CD4-positive, alpha-beta T cell (primary cell): ENCODE measurements around the gene DOP1B. TPM values are rescaled to one million over a fixed set of nuclear protein-coding genes. Genes with fewer than 3 reads are reported as not detected.

Experiments
- ATAC-seq: fragments of 200-7000 bp; cut with Tn5 transposase; one replicate; pipeline ENCODE4 v1.10.0; 2022; ENCODE audit warnings: mild to moderate bottlenecking; ENCODE audit not compliant: poor library complexity
- CTCF ChIA-PET: fragments of 350-600 bp; sonication (Branson Sonifier 250); formaldehyde crosslinking; loops from one replicate; lab custom pipeline; 2021; ENCODE audit warnings: antibody characterized with exemption, inconsistent platforms; lab: Charles Lee
- POLR2A ChIA-PET: fragments of 350-600 bp; sonication (Branson Sonifier 250); formaldehyde crosslinking; loops from one replicate; lab custom pipeline; 2021; ENCODE audit warnings: antibody characterized with exemption, inconsistent platforms; lab: Charles Lee
- DNase-seq, 14 experiments: peaks; one replicate each; pipeline ENCODE4 v3.0.0-alpha.2; 2013 to 2020; ENCODE audit warnings: mixed read lengths in 2 of 14
- H3K27ac ChIP-seq, 2 donors: one replicate each; pipeline versions ENCODE4 v1.5.1 to v1.7.0; 2013; ENCODE audit warnings: low read length in 2 of 2, low read depth in 1 of 2, mild to moderate bottlenecking in 1 of 2
- H3K27me3 ChIP-seq, 2 experiments: 1 replicate in 1 of 2; 2 replicates in 1 of 2; pipeline versions ENCODE4 v1.6.1 to v1.7.0; 2013; ENCODE audit warnings: low read length in 2 of 2, control low read depth in 1 of 2, mild to moderate bottlenecking in 1 of 2, moderate library complexity in 1 of 2; ENCODE audit not compliant: insufficient read depth in 2 of 2, control insufficient read depth in 1 of 2
- H3K36me3 ChIP-seq: one replicate; pipeline ENCODE4 v1.6.1; 2013; ENCODE audit warnings: low read length, control low read depth; ENCODE audit not compliant: insufficient read depth
- H3K4me1 ChIP-seq: one replicate; pipeline ENCODE4 v1.6.1; 2013; ENCODE audit warnings: low read length, control low read depth; ENCODE audit not compliant: insufficient read depth
- H3K4me3 ChIP-seq: one replicate; pipeline ENCODE4 v1.5.1; 2013; ENCODE audit warnings: mild to moderate bottlenecking, low read length, moderate library complexity
- H3K9me3 ChIP-seq, 2 experiments: 1 replicate in 1 of 2; 2 replicates in 1 of 2; pipeline versions ENCODE4 v1.6.1 to v1.7.0; 2013; ENCODE audit warnings: low read length in 2 of 2, mild to moderate bottlenecking in 2 of 2, control low read depth in 1 of 2, moderate library complexity in 1 of 2; ENCODE audit not compliant: control insufficient read depth in 1 of 2, insufficient read depth in 1 of 2
- H3K27ac Mint-ChIP-seq: one replicate; pipeline ENCODE4 v1.8.0; 2020; ENCODE audit warnings: mixed read lengths
- H3K27me3 Mint-ChIP-seq: one replicate; pipeline ENCODE4 v1.8.0; 2021; ENCODE audit warnings: mixed read lengths
- H3K36me3 Mint-ChIP-seq: one replicate; pipeline ENCODE4 v1.8.0; 2021; ENCODE audit warnings: low read depth, mixed read lengths
- H3K4me1 Mint-ChIP-seq: one replicate; pipeline ENCODE4 v1.8.0; 2021; ENCODE audit warnings: low read depth, mixed read lengths
- H3K4me3 Mint-ChIP-seq: one replicate; pipeline ENCODE4 v1.8.0; 2020; ENCODE audit warnings: mild to moderate bottlenecking, mixed read lengths
- H3K9me3 Mint-ChIP-seq: one replicate; pipeline ENCODE4 v1.8.0; 2020; ENCODE audit warnings: mixed read lengths
- intact Hi-C, 2 experiments: fragments of 100-400 bp; cut with DNase I in 1 of 2; cut with micrococcal nuclease in 1 of 2; formaldehyde crosslinking; loops; one replicate each; pipeline versions ENCODE4 v1.15.1 to v1.9.0; 2023 to 2025; cut with DNase I, micrococcal nuclease
- total RNA-seq, 174 experiments: library from RNA in 2 of 174; stranded (reverse) in 2 of 174; gene quantifications; one replicate each; pipeline ENCODE4 v1.2.3 and lab custom pipeline; 2021 to 2026
- TF ChIP-seq, protein P1 (sequence below): fragments of 200-600 bp; IDR thresholded peaks from one replicate; pipeline ENCODE4 v1.8.0; 2022; ENCODE audit warnings: antibody characterized with exemption, mild to moderate bottlenecking

The DOP1B gene
- total RNA-seq, 2 experiments from 2014 or later, result 11.0 to 12.7 TPM

GRCh38 chr21:36111238-36111637 is 45.4 kb upstream of the DOP1B start:
- Mint-ChIP-seq H3K27me3 (peaks cover 17% of the 10 kb centered on the region), H3K27ac (no peak overlapping the region), H3K4me1 (peaks cover 27% of the 10 kb centered on the region), H3K4me3 (no peak overlapping the region), H3K9me3 (no peaks in the 10 kb centered on the region), H3K36me3 (no peaks in the 10 kb centered on the region)
- ATAC-seq (no peak), DNase-seq (no peak)
- intact Hi-C loops, result loop anchor here in 1 of 2 experiments (10.0 kb wide), 2 partner anchors 266 to 706 kb away; no protein-coding TSS in a partner anchor
- Histone ChIP-seq H3K4me1 (peaks cover 32% of the 10 kb centered on the region), H3K36me3 (no peaks in the 10 kb centered on the region), H3K4me3 (no peak overlapping the region), H3K27ac (no peak overlapping the region), H3K9me3 (no peaks in the 10 kb centered on the region), H3K27me3 (no peaks in the 10 kb centered on the region)
- TF ChIP-seq, protein P1, sequence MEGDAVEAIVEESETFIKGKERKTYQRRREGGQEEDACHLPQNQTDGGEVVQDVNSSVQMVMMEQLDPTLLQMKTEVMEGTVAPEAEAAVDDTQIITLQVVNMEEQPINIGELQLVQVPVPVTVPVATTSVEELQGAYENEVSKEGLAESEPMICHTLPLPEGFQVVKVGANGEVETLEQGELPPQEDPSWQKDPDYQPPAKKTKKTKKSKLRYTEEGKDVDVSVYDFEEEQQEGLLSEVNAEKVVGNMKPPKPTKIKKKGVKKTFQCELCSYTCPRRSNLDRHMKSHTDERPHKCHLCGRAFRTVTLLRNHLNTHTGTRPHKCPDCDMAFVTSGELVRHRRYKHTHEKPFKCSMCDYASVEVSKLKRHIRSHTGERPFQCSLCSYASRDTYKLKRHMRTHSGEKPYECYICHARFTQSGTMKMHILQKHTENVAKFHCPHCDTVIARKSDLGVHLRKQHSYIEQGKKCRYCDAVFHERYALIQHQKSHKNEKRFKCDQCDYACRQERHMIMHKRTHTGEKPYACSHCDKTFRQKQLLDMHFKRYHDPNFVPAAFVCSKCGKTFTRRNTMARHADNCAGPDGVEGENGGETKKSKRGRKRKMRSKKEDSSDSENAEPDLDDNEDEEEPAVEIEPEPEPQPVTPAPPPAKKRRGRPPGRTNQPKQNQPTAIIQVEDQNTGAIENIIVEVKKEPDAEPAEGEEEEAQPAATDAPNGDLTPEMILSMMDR, result no peak
- ChIA-PET POLR2A (interaction anchor here (0.8 to 1.1 kb wide), 2 partner anchors 32 to 76 kb away, joined by 3 read pairs; no protein-coding TSS in a partner anchor), CTCF (no interaction called here)

GRCh38 chr21:36113647-36114428 is 42.8 kb upstream of the DOP1B start:
- ATAC-seq (peak; percentile 81), DNase-seq (peak in 12 of 14 experiments; percentile 18 to 92 (median 48))
- H3K4me3 Mint-ChIP-seq, result peak overlapping the region; percentile 84
- H3K36me3 ChIP-seq, result no peaks in the 10 kb centered on the region
- ChIA-PET POLR2A (interaction anchor here (0.7 to 1.6 kb wide), 7 partner anchors 21 to 206 kb away, joined by 3 to 13 read pairs (median 3); partner anchors contain the start of genes CBR3, MORC3 and SETD4), CTCF (interaction anchor here (0.7 to 4.4 kb wide), 7 partner anchors 12 to 1065 kb away, joined by 3 to 16 read pairs (median 5); partner anchors contain the start of gene SETD4)
- intact Hi-C loops, result loop anchor here in 1 of 2 experiments (2.0 to 10.0 kb wide), 3 partner anchors 53 to 709 kb away; partner anchors contain the start of gene SETD4
- H3K4me3 ChIP-seq, result peak overlapping the region; percentile 56
- H3K27ac ChIP-seq, result peak overlapping the region; percentile 58 to 79
- H3K9me3 Mint-ChIP-seq, result no peaks in the 10 kb centered on the region
- H3K4me1 Mint-ChIP-seq, result peaks cover 27% of the 10 kb centered on the region
- H3K27me3 Mint-ChIP-seq, result no peaks in the 10 kb centered on the region
- H3K9me3 ChIP-seq, result no peaks in the 10 kb centered on the region
- no peaks in the 10 kb centered on the region for H3K27me3 ChIP-seq
- TF ChIP-seq, protein P1, result no peak
- H3K4me1 ChIP-seq, result peaks cover 32% of the 10 kb centered on the region
- H3K27ac Mint-ChIP-seq, result peak overlapping the region; percentile 61
- no peaks in the 10 kb centered on the region for H3K36me3 Mint-ChIP-seq

DNA sequence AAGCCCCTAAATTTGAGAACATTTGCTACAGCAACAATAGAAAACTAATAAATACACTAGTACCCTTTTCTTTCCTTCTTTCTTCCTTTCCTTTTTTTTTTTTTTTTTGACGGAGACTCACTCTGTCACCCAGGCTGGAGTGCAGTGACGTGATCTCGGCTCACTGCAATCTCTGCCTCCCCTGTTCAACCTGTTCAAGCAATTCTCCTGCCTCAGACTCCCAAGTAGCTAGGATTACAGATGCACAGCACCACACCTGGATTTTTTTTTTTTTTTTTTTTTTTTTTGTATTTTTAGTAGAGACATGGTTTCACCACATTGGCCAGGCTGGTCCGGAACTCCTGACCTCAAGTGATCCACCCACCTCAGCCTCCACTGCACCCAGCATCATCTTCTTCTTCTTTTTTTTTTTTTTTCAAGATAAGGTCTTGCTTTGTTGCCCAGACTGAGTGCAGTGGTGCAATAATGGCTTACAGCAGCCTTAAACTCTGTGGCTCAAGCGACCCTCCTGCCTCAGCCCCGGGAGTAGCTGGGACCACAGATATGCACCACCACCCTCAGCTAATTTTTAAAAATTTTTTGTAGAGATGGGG is 41.4 kb upstream of the DOP1B start:
- intact Hi-C loops, result loop anchor here in 1 of 2 experiments (2.0 to 10.0 kb wide), 3 partner anchors 54 to 710 kb away; partner anchors contain the start of gene SETD4
- peak overlapping the region; percentile 30 for H3K4me3 Mint-ChIP-seq
- H3K27ac ChIP-seq, result peak overlapping the region in 1 of 2 donors; percentile 3
- peak overlapping the region; percentile 35 for H3K27ac Mint-ChIP-seq
- peaks cover 27% of the 10 kb centered on the region for H3K4me1 Mint-ChIP-seq
- TF ChIP-seq, protein P1, result no peak
- no peaks in the 10 kb centered on the region for H3K27me3 Mint-ChIP-seq
- no peak for DNase-seq
- peaks cover 32% of the 10 kb centered on the region for H3K4me1 ChIP-seq
- POLR2A ChIA-PET, result interaction anchor here (1.4 kb wide), 1 partner anchor 36 kb away, joined by 4 read pairs; no protein-coding TSS in a partner anchor
- H3K9me3 Mint-ChIP-seq, result no peaks in the 10 kb centered on the region
- H3K27me3 ChIP-seq, result no peaks in the 10 kb centered on the region
- no peaks in the 10 kb centered on the region for H3K36me3 ChIP-seq
- no peak overlapping the region for H3K4me3 ChIP-seq
- no peaks in the 10 kb centered on the region for H3K9me3 ChIP-seq
- ATAC-seq, result no peak
- CTCF ChIA-PET, result interaction anchor here (0.7 to 4.4 kb wide), 2 partner anchors 9 to 10 kb away, joined by 4 to 16 read pairs; no protein-coding TSS in a partner anchor
- no peaks in the 10 kb centered on the region for H3K36me3 Mint-ChIP-seq
